ENCODE results near the gene GTF2IRD1.

DNA sequence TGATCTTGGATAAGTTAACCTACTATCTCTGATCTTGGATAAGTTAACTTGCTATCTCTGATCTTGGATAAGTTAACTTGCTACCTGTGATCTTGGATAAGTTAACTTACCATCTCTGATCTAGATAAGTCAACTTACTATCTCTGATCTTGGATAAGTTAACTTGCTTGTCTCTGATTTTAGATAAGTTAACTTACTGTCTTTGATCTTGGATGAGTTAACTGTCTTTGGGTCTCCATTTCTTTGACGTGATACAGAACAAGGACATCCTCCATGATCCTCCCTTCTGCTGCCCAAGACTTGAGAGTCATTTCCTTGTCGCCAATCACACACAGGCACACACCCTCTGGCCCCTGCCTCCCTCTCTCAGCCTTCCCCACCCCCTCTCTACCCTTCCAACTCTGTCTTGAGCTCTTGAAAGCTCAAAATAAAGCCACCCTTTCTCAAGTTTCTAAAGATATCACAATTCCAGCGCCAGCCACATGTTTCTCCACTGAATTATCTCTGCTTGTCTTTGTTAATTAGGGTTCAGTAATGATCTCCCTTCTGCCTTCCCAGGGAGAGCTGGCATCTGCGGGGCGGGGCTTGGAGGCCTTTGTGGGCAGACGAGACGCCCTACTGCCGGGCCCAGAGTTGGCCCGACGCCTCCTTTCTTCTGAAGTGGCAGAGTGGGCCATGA, 118.7 kb downstream of the GTF2IRD1 start:
- TF ChIP-seq, protein P1, sequence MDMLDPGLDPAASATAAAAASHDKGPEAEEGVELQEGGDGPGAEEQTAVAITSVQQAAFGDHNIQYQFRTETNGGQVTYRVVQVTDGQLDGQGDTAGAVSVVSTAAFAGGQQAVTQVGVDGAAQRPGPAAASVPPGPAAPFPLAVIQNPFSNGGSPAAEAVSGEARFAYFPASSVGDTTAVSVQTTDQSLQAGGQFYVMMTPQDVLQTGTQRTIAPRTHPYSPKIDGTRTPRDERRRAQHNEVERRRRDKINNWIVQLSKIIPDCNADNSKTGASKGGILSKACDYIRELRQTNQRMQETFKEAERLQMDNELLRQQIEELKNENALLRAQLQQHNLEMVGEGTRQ (IDR thresholded peaks at IDR 0.05; ENCODE audit: borderline replicate concordance, low read depth, low read length) = no peak
- no peak for TF ChIP-seq POLR2AphosphoS5 (IDR thresholded peaks at IDR 0.05; ENCODE audit: low read depth, low read length)
- TF ChIP-seq, protein P2, sequence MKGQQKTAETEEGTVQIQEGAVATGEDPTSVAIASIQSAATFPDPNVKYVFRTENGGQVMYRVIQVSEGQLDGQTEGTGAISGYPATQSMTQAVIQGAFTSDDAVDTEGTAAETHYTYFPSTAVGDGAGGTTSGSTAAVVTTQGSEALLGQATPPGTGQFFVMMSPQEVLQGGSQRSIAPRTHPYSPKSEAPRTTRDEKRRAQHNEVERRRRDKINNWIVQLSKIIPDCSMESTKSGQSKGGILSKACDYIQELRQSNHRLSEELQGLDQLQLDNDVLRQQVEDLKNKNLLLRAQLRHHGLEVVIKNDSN (IDR thresholded peaks at IDR 0.05; ENCODE audit: borderline replicate concordance, low read depth) = no peak
- TF ChIP-seq, protein P3, sequence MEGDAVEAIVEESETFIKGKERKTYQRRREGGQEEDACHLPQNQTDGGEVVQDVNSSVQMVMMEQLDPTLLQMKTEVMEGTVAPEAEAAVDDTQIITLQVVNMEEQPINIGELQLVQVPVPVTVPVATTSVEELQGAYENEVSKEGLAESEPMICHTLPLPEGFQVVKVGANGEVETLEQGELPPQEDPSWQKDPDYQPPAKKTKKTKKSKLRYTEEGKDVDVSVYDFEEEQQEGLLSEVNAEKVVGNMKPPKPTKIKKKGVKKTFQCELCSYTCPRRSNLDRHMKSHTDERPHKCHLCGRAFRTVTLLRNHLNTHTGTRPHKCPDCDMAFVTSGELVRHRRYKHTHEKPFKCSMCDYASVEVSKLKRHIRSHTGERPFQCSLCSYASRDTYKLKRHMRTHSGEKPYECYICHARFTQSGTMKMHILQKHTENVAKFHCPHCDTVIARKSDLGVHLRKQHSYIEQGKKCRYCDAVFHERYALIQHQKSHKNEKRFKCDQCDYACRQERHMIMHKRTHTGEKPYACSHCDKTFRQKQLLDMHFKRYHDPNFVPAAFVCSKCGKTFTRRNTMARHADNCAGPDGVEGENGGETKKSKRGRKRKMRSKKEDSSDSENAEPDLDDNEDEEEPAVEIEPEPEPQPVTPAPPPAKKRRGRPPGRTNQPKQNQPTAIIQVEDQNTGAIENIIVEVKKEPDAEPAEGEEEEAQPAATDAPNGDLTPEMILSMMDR (IDR thresholded peaks at IDR 0.05) = no peak
- TF ChIP-seq RFX5 (IDR thresholded peaks at IDR 0.05; ENCODE audit: low read length) = no peak
- no peak for TF ChIP-seq TEAD4 (IDR thresholded peaks at IDR 0.05; ENCODE audit: borderline replicate concordance, insufficient read depth)
- no peak for TF ChIP-seq FOXM1 (IDR thresholded peaks at IDR 0.05; ENCODE audit: low read depth)
- TF ChIP-seq, protein P4, sequence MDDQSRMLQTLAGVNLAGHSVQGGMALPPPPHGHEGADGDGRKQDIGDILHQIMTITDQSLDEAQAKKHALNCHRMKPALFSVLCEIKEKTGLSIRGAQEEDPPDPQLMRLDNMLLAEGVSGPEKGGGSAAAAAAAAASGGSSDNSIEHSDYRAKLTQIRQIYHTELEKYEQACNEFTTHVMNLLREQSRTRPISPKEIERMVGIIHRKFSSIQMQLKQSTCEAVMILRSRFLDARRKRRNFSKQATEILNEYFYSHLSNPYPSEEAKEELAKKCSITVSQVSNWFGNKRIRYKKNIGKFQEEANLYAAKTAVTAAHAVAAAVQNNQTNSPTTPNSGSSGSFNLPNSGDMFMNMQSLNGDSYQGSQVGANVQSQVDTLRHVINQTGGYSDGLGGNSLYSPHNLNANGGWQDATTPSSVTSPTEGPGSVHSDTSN (IDR thresholded peaks at IDR 0.05) = no peak
- TF ChIP-seq EZH2phosphoT487 (IDR thresholded peaks at IDR 0.05; ENCODE audit: borderline replicate concordance, low read depth) = no peak
- no peak for TF ChIP-seq YY1 (IDR thresholded peaks at IDR 0.05; ENCODE audit: low read depth)
- no peak for TF ChIP-seq RAD21 (IDR thresholded peaks at IDR 0.05; ENCODE audit: low read length)
- TF ChIP-seq SMC3 (IDR thresholded peaks at IDR 0.05; ENCODE audit: low read depth, low read length) = no peak
- no peak for TF ChIP-seq NRF1 (IDR thresholded peaks at IDR 0.05; ENCODE audit: low read depth, low read length)
- no peak for TF ChIP-seq TAF1 (IDR thresholded peaks at IDR 0.05; ENCODE audit: borderline replicate concordance, low read depth, low read length)
